Brain microvascular endothelial cell (primary cell): ENCODE data around the gene KCNQ2.
"Not testable (repeated sequence)": the region's sequence is repeated elsewhere in the genome, so short reads cannot be mapped to it uniquely, and the experiment has no call there.

Source experiments
- DNase-seq: peaks from one replicate; pipeline ENCODE4 v3.0.0-alpha.2; 2020
- H3K27ac ChIP-seq: fragments of 250-450 bp; sonication (Bioruptor Pico); 2 replicates; pipeline ENCODE4 v1.5.1; 2020; ENCODE audit warnings: mild to moderate bottlenecking, moderate library complexity
- H3K27me3 ChIP-seq: fragments of 250-450 bp; sonication (Bioruptor Pico); replicated peaks from 2 replicates; pipeline ENCODE4 v1.5.1; 2020; ENCODE audit warnings: mild to moderate bottlenecking
- H3K36me3 ChIP-seq: fragments of 250-450 bp; sonication (Bioruptor Pico); replicated peaks from 2 replicates; pipeline ENCODE4 v1.5.1; 2020; ENCODE audit warnings: mild to moderate bottlenecking
- H3K4me3 ChIP-seq: 2 replicates; pipeline ENCODE4 v1.5.1; 2011; ENCODE audit warnings: low read depth, mild to moderate bottlenecking, control low read depth, low read length, moderate library complexity
- in situ Hi-C: cut with HindIII; loops from 2 replicates; pipeline ENCODE4 v1.10.0; 2017; ENCODE audit warnings: low sequenced_read_pairs, low pct_ligation_motif_present
- TF ChIP-seq, protein P1 (sequence below): IDR thresholded peaks from 2 replicates; pipeline ENCODE4 v1.5.1; 2011; ENCODE audit warnings: low read depth, mild to moderate bottlenecking, moderate library complexity, low read length, control low read depth, inconsistent platforms; ENCODE audit errors: missing control alignments

The KCNQ2 gene

DNA sequence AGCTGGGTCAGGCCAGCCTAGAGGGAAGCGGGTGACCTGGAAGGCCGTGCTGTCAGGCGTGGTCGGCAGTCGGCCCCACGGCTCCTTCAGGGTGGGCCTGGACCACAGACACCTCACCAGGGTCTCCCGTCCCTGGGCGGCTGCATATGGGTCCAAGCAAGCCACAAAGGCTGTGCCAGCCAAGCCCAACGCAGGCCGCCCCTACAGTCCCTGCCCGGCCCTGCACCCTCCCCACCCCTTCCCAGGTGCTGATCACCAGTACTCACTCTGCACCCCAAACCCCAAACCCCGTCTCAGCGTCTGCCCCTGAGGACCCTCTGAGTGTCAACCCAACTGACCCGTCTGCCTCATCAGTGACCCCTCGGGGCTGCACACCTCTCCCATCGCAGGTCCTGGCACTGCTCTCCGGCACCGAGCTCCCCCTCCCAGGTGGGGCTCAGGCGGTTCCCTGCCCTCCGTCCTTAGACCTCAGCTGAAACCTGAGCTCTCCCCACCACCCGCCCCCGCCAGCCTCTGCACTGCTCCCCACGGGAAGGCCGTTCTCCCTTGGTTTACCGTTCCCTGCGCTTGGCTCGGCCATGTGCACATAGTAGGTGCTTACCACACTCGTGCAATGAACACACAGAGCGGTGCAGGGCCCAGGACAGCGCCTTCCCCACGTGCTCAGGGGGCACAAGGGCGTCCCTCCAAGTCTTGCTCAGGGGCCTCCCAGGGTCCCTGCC lies 46.7 kb upstream of the KCNQ2 start:
- TF ChIP-seq, protein P1, sequence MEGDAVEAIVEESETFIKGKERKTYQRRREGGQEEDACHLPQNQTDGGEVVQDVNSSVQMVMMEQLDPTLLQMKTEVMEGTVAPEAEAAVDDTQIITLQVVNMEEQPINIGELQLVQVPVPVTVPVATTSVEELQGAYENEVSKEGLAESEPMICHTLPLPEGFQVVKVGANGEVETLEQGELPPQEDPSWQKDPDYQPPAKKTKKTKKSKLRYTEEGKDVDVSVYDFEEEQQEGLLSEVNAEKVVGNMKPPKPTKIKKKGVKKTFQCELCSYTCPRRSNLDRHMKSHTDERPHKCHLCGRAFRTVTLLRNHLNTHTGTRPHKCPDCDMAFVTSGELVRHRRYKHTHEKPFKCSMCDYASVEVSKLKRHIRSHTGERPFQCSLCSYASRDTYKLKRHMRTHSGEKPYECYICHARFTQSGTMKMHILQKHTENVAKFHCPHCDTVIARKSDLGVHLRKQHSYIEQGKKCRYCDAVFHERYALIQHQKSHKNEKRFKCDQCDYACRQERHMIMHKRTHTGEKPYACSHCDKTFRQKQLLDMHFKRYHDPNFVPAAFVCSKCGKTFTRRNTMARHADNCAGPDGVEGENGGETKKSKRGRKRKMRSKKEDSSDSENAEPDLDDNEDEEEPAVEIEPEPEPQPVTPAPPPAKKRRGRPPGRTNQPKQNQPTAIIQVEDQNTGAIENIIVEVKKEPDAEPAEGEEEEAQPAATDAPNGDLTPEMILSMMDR: no peak
- peak overlapping the region; percentile 83 for H3K4me3 ChIP-seq
- no peak for DNase-seq
- H3K36me3 ChIP-seq: peaks cover 12% of the 10 kb centered on the region
- H3K27ac ChIP-seq: no peak overlapping the region
- in situ Hi-C loops: no loop called here
- no peaks in the 10 kb centered on the region for H3K27me3 ChIP-seq

DNA sequence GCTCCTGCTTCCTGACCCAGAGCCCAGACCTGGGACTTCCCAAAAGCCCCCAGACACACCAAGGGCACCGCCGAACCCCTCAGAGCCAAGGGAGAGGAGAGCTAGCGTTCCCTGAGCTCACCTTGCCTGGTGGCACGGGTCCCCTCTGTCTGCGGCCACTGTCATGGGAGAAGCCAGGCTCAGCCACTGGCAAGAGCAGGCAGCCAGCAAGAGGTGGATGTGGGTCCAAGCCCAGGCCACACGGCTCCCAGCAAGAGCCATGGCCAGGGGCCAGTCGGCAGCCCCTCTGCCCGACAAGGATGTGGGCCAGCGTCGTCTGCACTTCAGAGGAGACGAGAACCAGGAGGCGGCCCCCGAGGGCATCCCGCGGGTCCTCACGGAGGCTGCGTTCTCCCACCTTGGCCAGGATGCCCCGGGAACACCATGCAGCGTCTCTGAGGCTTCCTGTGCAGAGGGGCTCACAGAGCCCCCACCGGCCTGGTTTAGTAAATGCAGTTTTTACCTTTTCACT lies 46.0 kb upstream of the KCNQ2 start:
- TF ChIP-seq, protein P1: peak; percentile 39
- Histone ChIP-seq H3K36me3 (peaks cover 9% of the 10 kb centered on the region), H3K4me3 (no peak overlapping the region), H3K27ac (no peak overlapping the region), H3K27me3 (no peaks in the 10 kb centered on the region)
- in situ Hi-C loops: no loop called here
- DNase-seq: no peak

GRCh38 chr20:63517376-63518309 lies 45.2 kb upstream of the KCNQ2 start:
- DNase-seq: no peak
- in situ Hi-C loops: no loop called here
- no peak overlapping the region for H3K27ac ChIP-seq
- peaks cover 5% of the 10 kb centered on the region for H3K36me3 ChIP-seq
- no peaks in the 10 kb centered on the region for H3K27me3 ChIP-seq
- H3K4me3 ChIP-seq: no peak overlapping the region
- TF ChIP-seq, protein P1: no peak

GRCh38 chr20:63514520-63514919 lies 42.1 kb upstream of the KCNQ2 start:
- H3K27me3 ChIP-seq, H3K36me3 ChIP-seq, in situ Hi-C loops, H3K27ac ChIP-seq, DNase-seq, H3K4me3 ChIP-seq: not testable (repeated sequence)

GRCh38 chr20:63513207-63513606 lies 40.8 kb upstream of the KCNQ2 start:
- DNase-seq: no peak
- Histone ChIP-seq H3K4me3 (no peak overlapping the region), H3K27me3 (no peaks in the 10 kb centered on the region), H3K27ac (no peak overlapping the region), H3K36me3 (no peaks in the 10 kb centered on the region)
- in situ Hi-C loops: no loop called here
- TF ChIP-seq, protein P1: no peak

- Histone ChIP-seq H3K27me3 (no peaks in the 10 kb centered on the region), H3K36me3 (no peaks in the 10 kb centered on the region), H3K27ac (no peak overlapping the region), H3K4me3 (no peak overlapping the region)
- TF ChIP-seq, protein P1: no peak
- in situ Hi-C loops: no loop called here
- no peak for DNase-seq
Measured at GRCh38 chr20:63509088-63509564, 36.7 kb upstream of the KCNQ2 start.
